ENCODE data around the gene FRAS1.
"Not testable (repeated sequence)": the region's sequence is repeated elsewhere in the genome, so short reads cannot be mapped to it uniquely, and the experiment has no call there.

FRAS1 gene

GRCh38 chr4:78275450-78275849 lies 218.3 kb downstream of the FRAS1 start:
- not testable (repeated sequence) for DNase-seq (ENCODE audit: low read depth in 2 of 2)

GRCh38 chr4:78286281-78286680 lies 229.2 kb downstream of the FRAS1 start:
- DNase-seq (ENCODE audit: low read depth in 2 of 2), result no peak

- no peak for DNase-seq (ENCODE audit: low read depth in 2 of 2)
These were observed 231.2 kb downstream of the FRAS1 start for GRCh38 chr4:78288327-78288726.

- no peak for DNase-seq (ENCODE audit: low read depth in 2 of 2)
These were observed 234.2 kb downstream of the FRAS1 start for GRCh38 chr4:78291277-78291676.

GRCh38 chr4:78292341-78292740 lies 235.2 kb downstream of the FRAS1 start:
- DNase-seq (ENCODE audit: low read depth in 2 of 2), result no peak

- DNase-seq (ENCODE audit: low read depth in 2 of 2), result no peak
These were observed 235.7 kb downstream of the FRAS1 start for GRCh38 chr4:78292856-78293255.

GRCh38 chr4:78293348-78293747 lies 236.2 kb downstream of the FRAS1 start:
- DNase-seq (ENCODE audit: low read depth in 2 of 2), result no peak

GRCh38 chr4:78293821-78294301 lies 236.7 kb downstream of the FRAS1 start:
- no peak for DNase-seq (ENCODE audit: low read depth in 2 of 2)

GRCh38 chr4:78296261-78296660 lies 239.1 kb downstream of the FRAS1 start:
- no peak for DNase-seq (ENCODE audit: low read depth in 2 of 2)

- no peak for DNase-seq (ENCODE audit: low read depth in 2 of 2)
These were observed 240.1 kb downstream of the FRAS1 start for GRCh38 chr4:78297116-78297800.

GRCh38 chr4:78298618-78299017 lies 241.5 kb downstream of the FRAS1 start:
- DNase-seq (ENCODE audit: low read depth in 2 of 2), result no peak

- DNase-seq (ENCODE audit: low read depth in 2 of 2), result no peak
These were observed 242.4 kb downstream of the FRAS1 start for GRCh38 chr4:78299565-78299972.

GRCh38 chr4:78307263-78307662 lies 250.1 kb downstream of the FRAS1 start:
- DNase-seq (ENCODE audit: low read depth in 2 of 2), result not testable (repeated sequence)

- DNase-seq (ENCODE audit: low read depth in 2 of 2), result no peak
These were observed 251.4 kb downstream of the FRAS1 start for GRCh38 chr4:78308517-78308916.

- DNase-seq (ENCODE audit: low read depth in 2 of 2), result no peak
These were observed 252.2 kb downstream of the FRAS1 start for GRCh38 chr4:78309352-78309751.

GRCh38 chr4:78310007-78310739 lies 253.1 kb downstream of the FRAS1 start:
- DNase-seq (ENCODE audit: low read depth in 2 of 2), result no peak

- no peak for DNase-seq (ENCODE audit: low read depth in 2 of 2)
These were observed 253.6 kb downstream of the FRAS1 start for GRCh38 chr4:78310740-78311115.

- no peak for DNase-seq (ENCODE audit: low read depth in 2 of 2)
These were observed 254.2 kb downstream of the FRAS1 start for GRCh38 chr4:78311306-78311705.

- DNase-seq (ENCODE audit: low read depth in 2 of 2), result no peak
These were observed 256.0 kb downstream of the FRAS1 start for GRCh38 chr4:78312989-78313753.

GRCh38 chr4:78313754-78314120 lies 256.6 kb downstream of the FRAS1 start:
- DNase-seq (ENCODE audit: low read depth in 2 of 2), result no peak

GRCh38 chr4:78318126-78318525 lies 261.0 kb downstream of the FRAS1 start:
- no peak for DNase-seq (ENCODE audit: low read depth in 2 of 2)

- DNase-seq (ENCODE audit: low read depth in 2 of 2), result no peak
These were observed 263.3 kb downstream of the FRAS1 start for GRCh38 chr4:78320349-78320935.

Measured in stimulated activated CD8-positive, alpha-beta memory T cell treated with anti-CD3 and anti-CD28 coated beads, Interleukin-2, amount 100 ng/mL, for 48 hours (primary cell).